Upper lobe of left lung (tissue), 4 donors: ENCODE results near the gene TUBAL3.

Experiments
- EP300 ChIP-seq, 4 donors: sonication (generic); formaldehyde crosslinking; IDR thresholded peaks; one replicate each; pipeline ENCODE4 v1.5.1; 2017; ENCODE audit warnings: antibody characterized with exemption in 4 of 4, control low read depth in 2 of 4
- POLR2AphosphoS5 ChIP-seq, 2 donors: sonication (generic); formaldehyde crosslinking; IDR thresholded peaks; one replicate each; pipeline ENCODE4 v1.5.1; 2017; ENCODE audit warnings: antibody characterized with exemption in 2 of 2
- TF ChIP-seq, protein P1 (sequence below), 6 experiments: fragments of 450-650 bp in 4 of 6; fragments of 200-600 bp in 2 of 6; sonication (generic) in 2 of 6; IDR thresholded peaks; one replicate each; pipeline ENCODE4 v1.5.1; 2016 to 2019; ENCODE audit warnings: antibody characterized with exemption in 6 of 6

DNA sequence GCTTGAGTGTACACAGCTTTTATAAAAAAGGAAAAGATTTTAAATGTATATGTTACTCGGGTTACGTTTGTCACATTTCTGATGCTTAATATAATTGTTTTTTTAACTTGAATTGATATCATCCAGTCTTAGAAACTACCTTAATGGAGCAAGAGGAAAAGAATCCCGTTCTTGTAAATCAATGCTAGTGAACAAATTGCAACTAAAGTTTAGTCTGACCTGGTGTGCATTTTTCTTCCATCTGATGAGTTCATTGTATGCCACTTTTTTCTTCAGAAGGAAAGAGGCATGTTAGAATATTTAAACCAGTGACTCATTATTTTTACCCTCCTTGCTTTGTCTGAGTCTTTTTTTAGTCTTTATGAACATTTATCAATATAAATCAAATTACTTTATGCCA, 42.4 kb upstream of the TUBAL3 start:
- TF ChIP-seq POLR2AphosphoS5 (IDR thresholded peaks at IDR 0.05) (no peak), EP300 (IDR thresholded peaks at IDR 0.05) (no peak)
- TF ChIP-seq, protein P1, sequence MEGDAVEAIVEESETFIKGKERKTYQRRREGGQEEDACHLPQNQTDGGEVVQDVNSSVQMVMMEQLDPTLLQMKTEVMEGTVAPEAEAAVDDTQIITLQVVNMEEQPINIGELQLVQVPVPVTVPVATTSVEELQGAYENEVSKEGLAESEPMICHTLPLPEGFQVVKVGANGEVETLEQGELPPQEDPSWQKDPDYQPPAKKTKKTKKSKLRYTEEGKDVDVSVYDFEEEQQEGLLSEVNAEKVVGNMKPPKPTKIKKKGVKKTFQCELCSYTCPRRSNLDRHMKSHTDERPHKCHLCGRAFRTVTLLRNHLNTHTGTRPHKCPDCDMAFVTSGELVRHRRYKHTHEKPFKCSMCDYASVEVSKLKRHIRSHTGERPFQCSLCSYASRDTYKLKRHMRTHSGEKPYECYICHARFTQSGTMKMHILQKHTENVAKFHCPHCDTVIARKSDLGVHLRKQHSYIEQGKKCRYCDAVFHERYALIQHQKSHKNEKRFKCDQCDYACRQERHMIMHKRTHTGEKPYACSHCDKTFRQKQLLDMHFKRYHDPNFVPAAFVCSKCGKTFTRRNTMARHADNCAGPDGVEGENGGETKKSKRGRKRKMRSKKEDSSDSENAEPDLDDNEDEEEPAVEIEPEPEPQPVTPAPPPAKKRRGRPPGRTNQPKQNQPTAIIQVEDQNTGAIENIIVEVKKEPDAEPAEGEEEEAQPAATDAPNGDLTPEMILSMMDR (IDR thresholded peaks at IDR 0.05) = no peak
